HEK293 (cell line): ENCODE measurements around the gene CDH23.

Experiments
- CTCF ChIA-PET: fragments of 350-600 bp; formaldehyde crosslinking; extraction: SDS; loops from one replicate; lab custom pipeline; 2021; ENCODE audit warnings: antibody characterized with exemption; lab: Yijun Ruan, JAX
- POLR2A ChIA-PET: fragments of 300-600 bp; formaldehyde crosslinking; extraction: SDS; loops from one replicate; lab custom pipeline; 2020; ENCODE audit warnings: antibody characterized with exemption, inconsistent platforms; lab: Yijun Ruan, JAX
- H3K27ac ChIP-seq: fragments of 200-500 bp; sonication (Bioruptor generic); 2 replicates; pipeline ENCODE4 v1.5.1; 2014; ENCODE audit warnings: low read depth, low read length, control low read depth, inconsistent platforms; ENCODE audit errors: extremely low read depth
- H3K36me3 ChIP-seq, 2 experiments: fragments of 200-500 bp in 1 of 2; sonication (Bioruptor generic) in 1 of 2; 1 replicate in 1 of 2; 2 replicates in 1 of 2; pipeline ENCODE4 v1.5.1; 2014 to 2017; ENCODE audit warnings: inconsistent platforms in 2 of 2, low read length in 2 of 2; ENCODE audit not compliant: control insufficient read depth in 2 of 2, insufficient read depth in 1 of 2
- H3K4me1 ChIP-seq: fragments of 200-500 bp; sonication (Bioruptor generic); 2 replicates; pipeline ENCODE4 v1.5.1; 2014; ENCODE audit warnings: mild to moderate bottlenecking, low read length, inconsistent platforms; ENCODE audit not compliant: control insufficient read depth, insufficient read depth
- H3K4me3 ChIP-seq: 2 replicates; pipeline ENCODE4 v1.5.1; 2011; ENCODE audit warnings: low read depth, mild to moderate bottlenecking, control low read depth, low read length, moderate library complexity
- H3K9me3 ChIP-seq: fragments of 200-500 bp; sonication (Bioruptor generic); 2 replicates; pipeline ENCODE4 v1.5.1; 2014; ENCODE audit warnings: low read depth, low read length, inconsistent platforms; ENCODE audit not compliant: control insufficient read depth, insufficient read depth
- BCL11A ChIP-seq: fragments of 450-650 bp; formaldehyde crosslinking; IDR thresholded peaks from 2 replicates; pipeline ENCODE4 v1.5.1; 2016; ENCODE audit warnings: low read depth, missing biosample characterization, missing genetic modification characterization
- GLI4 ChIP-seq: fragments of 450-650 bp; formaldehyde crosslinking; IDR thresholded peaks from 2 replicates; pipeline ENCODE4 v1.5.1; 2016; ENCODE audit warnings: missing biosample characterization, missing genetic modification characterization
- PBX3 ChIP-seq: sonication (generic); formaldehyde crosslinking; IDR thresholded peaks from 2 replicates; pipeline ENCODE4 v1.8.1; 2022; ENCODE audit warnings: mild to moderate bottlenecking, moderate library complexity, missing genetic modification reagents
- ZEB2 ChIP-seq: fragments of 450-650 bp; formaldehyde crosslinking; IDR thresholded peaks from 2 replicates; pipeline ENCODE4 v1.5.1; 2016; ENCODE audit warnings: missing biosample characterization, missing genetic modification characterization
- ZNF169 ChIP-seq: fragments of 450-650 bp; formaldehyde crosslinking; IDR thresholded peaks from 2 replicates; pipeline ENCODE4 v1.5.1; 2016; ENCODE audit warnings: missing biosample characterization, missing genetic modification characterization
- ZNF19 ChIP-seq: fragments of 450-650 bp; formaldehyde crosslinking; IDR thresholded peaks from 2 replicates; pipeline ENCODE4; 2016; ENCODE audit warnings: missing biosample characterization, missing genetic modification characterization, low read depth
- ZNF202 ChIP-seq: fragments of 450-650 bp; formaldehyde crosslinking; IDR thresholded peaks from 2 replicates; pipeline ENCODE4 v1.5.1; 2016; ENCODE audit warnings: missing biosample characterization, missing genetic modification characterization, borderline replicate concordance
- ZNF211 ChIP-seq: fragments of 450-650 bp; formaldehyde crosslinking; IDR thresholded peaks from 2 replicates; pipeline ENCODE4 v1.5.1; 2016; ENCODE audit warnings: low read depth, missing biosample characterization, missing genetic modification characterization
- ZNF302 ChIP-seq: fragments of 450-650 bp; formaldehyde crosslinking; IDR thresholded peaks from 2 replicates; pipeline ENCODE4 v1.5.1; 2016; ENCODE audit warnings: missing biosample characterization, missing genetic modification characterization, low read depth
- ZNF404 ChIP-seq: fragments of 450-650 bp; formaldehyde crosslinking; IDR thresholded peaks from 2 replicates; pipeline ENCODE4 v1.5.1; 2017; ENCODE audit warnings: missing biosample characterization, missing genetic modification characterization
- ZNF529 ChIP-seq: fragments of 450-650 bp; formaldehyde crosslinking; IDR thresholded peaks from 2 replicates; pipeline ENCODE4 v1.5.1; 2017; ENCODE audit warnings: missing genetic modification characterization, missing biosample characterization; ENCODE audit not compliant: insufficient replicate concordance
- ZNF660 ChIP-seq: fragments of 450-650 bp; IDR thresholded peaks from 2 replicates; pipeline ENCODE4 v1.5.1; 2018; ENCODE audit warnings: missing biosample characterization, mild to moderate bottlenecking, missing genetic modification characterization
- ZNF670 ChIP-seq: fragments of 450-650 bp; formaldehyde crosslinking; IDR thresholded peaks from 2 replicates; pipeline ENCODE4 v1.5.1; 2016; ENCODE audit warnings: missing biosample characterization, missing genetic modification characterization, low read depth
- ZNF768 ChIP-seq: fragments of 450-650 bp; formaldehyde crosslinking; IDR thresholded peaks from 2 replicates; pipeline ENCODE4 v1.5.1; 2018; ENCODE audit warnings: missing biosample characterization, mild to moderate bottlenecking, missing genetic modification characterization
- ZNF777 ChIP-seq: fragments of 450-650 bp; formaldehyde crosslinking; IDR thresholded peaks from 2 replicates; pipeline ENCODE4 v1.5.1; 2017; ENCODE audit warnings: missing biosample characterization, missing genetic modification characterization, borderline replicate concordance
- TF ChIP-seq, protein P1 (sequence below): fragments of 450-650 bp; formaldehyde crosslinking; IDR thresholded peaks from 2 replicates; pipeline ENCODE4 v1.5.1; 2016; ENCODE audit warnings: missing biosample characterization, missing genetic modification characterization
- TF ChIP-seq, protein P2 (sequence below): fragments of 450-650 bp; formaldehyde crosslinking; IDR thresholded peaks from 2 replicates; pipeline ENCODE4 v1.5.1; 2017; ENCODE audit warnings: missing biosample characterization, missing genetic modification characterization

CDH23 gene

DNA sequence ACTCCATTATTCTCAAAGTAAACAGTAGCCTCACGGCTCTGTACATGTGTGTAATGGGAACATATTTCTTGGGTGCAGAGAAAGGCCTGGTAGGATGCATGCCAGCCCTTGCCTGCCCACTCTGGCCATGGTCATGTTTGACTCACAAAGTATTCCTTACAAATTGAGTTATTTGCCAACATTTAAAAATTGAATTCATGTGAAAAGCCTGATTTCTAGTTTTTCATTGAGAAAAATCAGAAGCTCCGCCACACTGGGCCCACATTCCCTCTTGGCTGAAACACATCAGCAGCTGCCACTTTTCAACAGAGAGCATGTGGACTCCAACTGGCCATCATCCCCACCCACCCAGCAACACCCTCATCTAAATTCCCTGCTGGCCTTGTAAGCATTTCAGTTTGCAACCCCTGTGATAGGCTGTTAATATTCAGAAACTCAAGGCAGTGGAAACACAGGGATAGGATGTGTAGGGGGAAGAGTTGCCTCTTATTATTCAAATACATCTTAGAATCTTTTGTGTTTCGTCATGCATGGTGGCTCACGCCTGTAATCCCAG is 40.9 kb downstream of the CDH23 start (continued):
- TF ChIP-seq PBX3 (CRISPR knock-in tag) = no peak
- TF ChIP-seq ZNF211 (tag by site-specific recombination) = no peak
- no peak for TF ChIP-seq ZNF529 (tag by site-specific recombination)
- TF ChIP-seq ZNF302 (tag by site-specific recombination) = no peak

GRCh38 chr10:71438761-71439160 is 42.0 kb downstream of the CDH23 start:
- H3K36me3 ChIP-seq = no peaks in the 10 kb centered on the region
- ChIA-PET CTCF (no interaction called here), POLR2A (no interaction called here)
- H3K4me1 ChIP-seq = no peaks in the 10 kb centered on the region
- H3K9me3 ChIP-seq = no peaks in the 10 kb centered on the region
- no peak overlapping the region for H3K27ac ChIP-seq
- TF ChIP-seq GLI4 (tag by site-specific recombination) = no peak
- no peak for TF ChIP-seq BCL11A (tag by site-specific recombination)
- no peak for TF ChIP-seq ZNF768 (tag by site-specific recombination)
- no peak for TF ChIP-seq ZNF169 (tag by site-specific recombination)
- TF ChIP-seq, protein P1, sequence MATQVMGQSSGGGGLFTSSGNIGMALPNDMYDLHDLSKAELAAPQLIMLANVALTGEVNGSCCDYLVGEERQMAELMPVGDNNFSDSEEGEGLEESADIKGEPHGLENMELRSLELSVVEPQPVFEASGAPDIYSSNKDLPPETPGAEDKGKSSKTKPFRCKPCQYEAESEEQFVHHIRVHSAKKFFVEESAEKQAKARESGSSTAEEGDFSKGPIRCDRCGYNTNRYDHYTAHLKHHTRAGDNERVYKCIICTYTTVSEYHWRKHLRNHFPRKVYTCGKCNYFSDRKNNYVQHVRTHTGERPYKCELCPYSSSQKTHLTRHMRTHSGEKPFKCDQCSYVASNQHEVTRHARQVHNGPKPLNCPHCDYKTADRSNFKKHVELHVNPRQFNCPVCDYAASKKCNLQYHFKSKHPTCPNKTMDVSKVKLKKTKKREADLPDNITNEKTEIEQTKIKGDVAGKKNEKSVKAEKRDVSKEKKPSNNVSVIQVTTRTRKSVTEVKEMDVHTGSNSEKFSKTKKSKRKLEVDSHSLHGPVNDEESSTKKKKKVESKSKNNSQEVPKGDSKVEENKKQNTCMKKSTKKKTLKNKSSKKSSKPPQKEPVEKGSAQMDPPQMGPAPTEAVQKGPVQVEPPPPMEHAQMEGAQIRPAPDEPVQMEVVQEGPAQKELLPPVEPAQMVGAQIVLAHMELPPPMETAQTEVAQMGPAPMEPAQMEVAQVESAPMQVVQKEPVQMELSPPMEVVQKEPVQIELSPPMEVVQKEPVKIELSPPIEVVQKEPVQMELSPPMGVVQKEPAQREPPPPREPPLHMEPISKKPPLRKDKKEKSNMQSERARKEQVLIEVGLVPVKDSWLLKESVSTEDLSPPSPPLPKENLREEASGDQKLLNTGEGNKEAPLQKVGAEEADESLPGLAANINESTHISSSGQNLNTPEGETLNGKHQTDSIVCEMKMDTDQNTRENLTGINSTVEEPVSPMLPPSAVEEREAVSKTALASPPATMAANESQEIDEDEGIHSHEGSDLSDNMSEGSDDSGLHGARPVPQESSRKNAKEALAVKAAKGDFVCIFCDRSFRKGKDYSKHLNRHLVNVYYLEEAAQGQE (tag by site-specific recombination) = no peak
- no peak for TF ChIP-seq ZNF777 (tag by site-specific recombination)
- no peak for TF ChIP-seq ZNF202 (tag by site-specific recombination)
- TF ChIP-seq ZNF670 (tag by site-specific recombination) = no peak
- no peak for TF ChIP-seq ZEB2 (tag by site-specific recombination)
- no peak for TF ChIP-seq ZNF404 (tag by site-specific recombination)
- no peak for TF ChIP-seq ZNF660 (tag by site-specific recombination)
- TF ChIP-seq, protein P2, sequence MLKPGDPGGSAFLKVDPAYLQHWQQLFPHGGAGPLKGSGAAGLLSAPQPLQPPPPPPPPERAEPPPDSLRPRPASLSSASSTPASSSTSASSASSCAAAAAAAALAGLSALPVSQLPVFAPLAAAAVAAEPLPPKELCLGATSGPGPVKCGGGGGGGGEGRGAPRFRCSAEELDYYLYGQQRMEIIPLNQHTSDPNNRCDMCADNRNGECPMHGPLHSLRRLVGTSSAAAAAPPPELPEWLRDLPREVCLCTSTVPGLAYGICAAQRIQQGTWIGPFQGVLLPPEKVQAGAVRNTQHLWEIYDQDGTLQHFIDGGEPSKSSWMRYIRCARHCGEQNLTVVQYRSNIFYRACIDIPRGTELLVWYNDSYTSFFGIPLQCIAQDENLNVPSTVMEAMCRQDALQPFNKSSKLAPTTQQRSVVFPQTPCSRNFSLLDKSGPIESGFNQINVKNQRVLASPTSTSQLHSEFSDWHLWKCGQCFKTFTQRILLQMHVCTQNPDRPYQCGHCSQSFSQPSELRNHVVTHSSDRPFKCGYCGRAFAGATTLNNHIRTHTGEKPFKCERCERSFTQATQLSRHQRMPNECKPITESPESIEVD (tag by site-specific recombination) = no peak
- no peak for TF ChIP-seq ZNF19 (tag by site-specific recombination)
- H3K4me3 ChIP-seq = no peak overlapping the region
